Activated naive CD4-positive, alpha-beta T cell treated with anti-CD3 and anti-CD28 coated beads, Interleukin-2, amount 50 U/mL, for 24 hours (primary cell): ENCODE data around the gene LTF.

Source experiments
- H3K27ac Mint-ChIP-seq: one replicate; pipeline ENCODE4 v1.8.0; 2021; ENCODE audit warnings: mild to moderate bottlenecking, mixed read lengths
- H3K27me3 Mint-ChIP-seq: one replicate; pipeline ENCODE4 v1.8.0; 2021; ENCODE audit warnings: mixed read lengths
- H3K36me3 Mint-ChIP-seq: one replicate; pipeline ENCODE4 v1.8.0; 2021; ENCODE audit warnings: mixed read lengths
- H3K4me1 Mint-ChIP-seq: one replicate; pipeline ENCODE4 v1.8.0; 2021; ENCODE audit warnings: mixed read lengths
- H3K4me3 Mint-ChIP-seq: one replicate; pipeline ENCODE4 v1.8.0; 2021; ENCODE audit warnings: mild to moderate bottlenecking, mixed read lengths
- H3K9me3 Mint-ChIP-seq: one replicate; pipeline ENCODE4 v1.8.0; 2021; ENCODE audit warnings: mixed read lengths

LTF gene

GRCh38 chr3:46386205-46386604 is 78.5 kb downstream of the LTF start:
- H3K27me3 Mint-ChIP-seq: no peaks in the 10 kb centered on the region
- H3K36me3 Mint-ChIP-seq: no peaks in the 10 kb centered on the region
- H3K9me3 Mint-ChIP-seq: no peaks in the 10 kb centered on the region
- no peak overlapping the region for H3K4me3 Mint-ChIP-seq
- peaks cover 7% of the 10 kb centered on the region for H3K4me1 Mint-ChIP-seq
- H3K27ac Mint-ChIP-seq: no peak overlapping the region
